HEK293T (cell line): ENCODE data around the gene TAL1.

Source experiments
- CTCF ChIA-PET: fragments of 350-600 bp; formaldehyde crosslinking; extraction: SDS; loops from one replicate; lab custom pipeline; 2021; ENCODE audit warnings: antibody characterized with exemption, inconsistent platforms; lab: Yijun Ruan, JAX
- POLR2A ChIA-PET: fragments of 350-600 bp; formaldehyde crosslinking; extraction: SDS; loops from one replicate; lab custom pipeline; 2020; ENCODE audit warnings: antibody characterized with exemption, inconsistent platforms; lab: Yijun Ruan, JAX
- DNase-seq: peaks from one replicate; pipeline ENCODE4 v3.0.0; 2012; ENCODE audit warnings: mixed read lengths; ENCODE audit errors: extremely low spot score
- ARNT ChIP-seq: fragments of 450-650 bp; IDR thresholded peaks from 2 replicates; pipeline ENCODE4 v1.6.1; 2017; ENCODE audit warnings: mild to moderate bottlenecking
- BHLHE40 ChIP-seq: fragments of 450-650 bp; IDR thresholded peaks from 2 replicates; pipeline ENCODE4 v1.6.1; 2016; ENCODE audit warnings: mild to moderate bottlenecking, moderate library complexity, borderline replicate concordance
- CTBP1 ChIP-seq: fragments of 450-650 bp; IDR thresholded peaks from 2 replicates; pipeline ENCODE4 v1.6.1; 2016; ENCODE audit warnings: borderline replicate concordance
- ELF4 ChIP-seq: fragments of 450-650 bp; IDR thresholded peaks from 2 replicates; pipeline ENCODE4 v1.6.1; 2017; ENCODE audit warnings: antibody characterized with exemption
- FOXA1 ChIP-seq: fragments of 450-650 bp; IDR thresholded peaks from 2 replicates; pipeline ENCODE4 v1.6.1; 2016; ENCODE audit warnings: mild to moderate bottlenecking
- FOXK2 ChIP-seq: fragments of 450-650 bp; IDR thresholded peaks from 2 replicates; pipeline ENCODE4 v1.6.1; 2016; ENCODE audit warnings: mild to moderate bottlenecking
- FOXM1 ChIP-seq: fragments of 450-650 bp; IDR thresholded peaks from 2 replicates; pipeline ENCODE4 v1.6.1; 2017; ENCODE audit warnings: mild to moderate bottlenecking, borderline replicate concordance
- HDGF ChIP-seq: fragments of 450-650 bp; IDR thresholded peaks from 2 replicates; pipeline ENCODE4 v1.6.1; 2017; ENCODE audit warnings: antibody characterized with exemption, borderline replicate concordance
- L3MBTL2 ChIP-seq: fragments of 450-650 bp; conservative IDR thresholded peaks from 2 replicates; pipeline ENCODE4 v1.6.1; 2016; ENCODE audit warnings: mild to moderate bottlenecking
- LEF1 ChIP-seq: fragments of 450-650 bp; IDR thresholded peaks from 2 replicates; pipeline ENCODE4 v1.6.1; 2017; ENCODE audit warnings: mild to moderate bottlenecking, borderline replicate concordance
- NFRKB ChIP-seq: fragments of 450-650 bp; IDR thresholded peaks from 2 replicates; pipeline ENCODE4 v1.6.1; 2016; ENCODE audit warnings: mild to moderate bottlenecking, moderate library complexity
- PKNOX1 ChIP-seq: fragments of 450-650 bp; IDR thresholded peaks from 2 replicates; pipeline ENCODE4 v1.6.1; 2016
- SP1 ChIP-seq: fragments of 450-650 bp; IDR thresholded peaks from 2 replicates; pipeline ENCODE4 v1.6.1; 2017
- SUZ12 ChIP-seq: fragments of 450-650 bp; IDR thresholded peaks from 2 replicates; pipeline ENCODE4 v1.6.1; 2016; ENCODE audit warnings: mild to moderate bottlenecking
- TARDBP ChIP-seq: fragments of 450-650 bp; IDR thresholded peaks from 2 replicates; pipeline ENCODE4 v1.6.1; 2016
- ZNF384 ChIP-seq: fragments of 450-650 bp; IDR thresholded peaks from 2 replicates; pipeline ENCODE4 v1.6.1; 2016

Gene TAL1

GRCh38 chr1:47186267-47187185 is 45.5 kb downstream of the TAL1 start:
- ChIA-PET POLR2A (interaction anchor here (2.0 kb wide), 1 partner anchor 8 kb away, joined by 13 read pairs; no protein-coding TSS in a partner anchor), CTCF (interaction anchor here (1.2 kb wide), 1 partner anchor 11 kb away, joined by 3 read pairs; no protein-coding TSS in a partner anchor)
- DNase-seq: no peak
- TF ChIP-seq TARDBP: no peak
- TF ChIP-seq NFRKB: no peak
- no peak for TF ChIP-seq ARNT
- no peak for TF ChIP-seq HDGF
- TF ChIP-seq FOXM1: no peak
- no peak for TF ChIP-seq SUZ12

GRCh38 chr1:47184822-47185677 is 47.0 kb downstream of the TAL1 start:
- POLR2A ChIA-PET: no interaction called here
- no peak for DNase-seq
- CTCF ChIA-PET: interaction anchor here (0.6 to 1.0 kb wide), 2 partner anchors 10 to 846 kb away, joined by 4 read pairs; no protein-coding TSS in a partner anchor
- TF ChIP-seq FOXK2 (no peak), L3MBTL2 (no peak), SP1 (no peak), PKNOX1 (no peak), HDGF (no peak), ARNT (no peak), ZNF384 (no peak), FOXA1 (no peak), LEF1 (no peak), FOXM1 (no peak)

- no peak for DNase-seq
- CTCF ChIA-PET: interaction anchor here (0.6 to 1.0 kb wide), 3 partner anchors 10 to 847 kb away, joined by 3 to 4 read pairs (median 4); no protein-coding TSS in a partner anchor
- POLR2A ChIA-PET: no interaction called here
- no peak for TF ChIP-seq ZNF384
- TF ChIP-seq BHLHE40: no peak
- no peak for TF ChIP-seq SP1
These were observed 47.8 kb downstream of the TAL1 start for GRCh38 chr1:47184090-47184821.

- TF ChIP-seq FOXA1 (no peak), FOXM1 (no peak), L3MBTL2 (no peak), TARDBP (no peak), ELF4 (no peak), CTBP1 (no peak), LEF1 (no peak), SP1 (no peak), ARNT (no peak), SUZ12 (no peak)
- POLR2A ChIA-PET: no interaction called here
- no peak for DNase-seq
- CTCF ChIA-PET: interaction anchor here (0.9 to 1.0 kb wide), 2 partner anchors 9 to 11 kb away, joined by 3 to 4 read pairs; no protein-coding TSS in a partner anchor
These were observed 48.5 kb downstream of the TAL1 start for GRCh38 chr1:47183308-47184089.

DNA sequence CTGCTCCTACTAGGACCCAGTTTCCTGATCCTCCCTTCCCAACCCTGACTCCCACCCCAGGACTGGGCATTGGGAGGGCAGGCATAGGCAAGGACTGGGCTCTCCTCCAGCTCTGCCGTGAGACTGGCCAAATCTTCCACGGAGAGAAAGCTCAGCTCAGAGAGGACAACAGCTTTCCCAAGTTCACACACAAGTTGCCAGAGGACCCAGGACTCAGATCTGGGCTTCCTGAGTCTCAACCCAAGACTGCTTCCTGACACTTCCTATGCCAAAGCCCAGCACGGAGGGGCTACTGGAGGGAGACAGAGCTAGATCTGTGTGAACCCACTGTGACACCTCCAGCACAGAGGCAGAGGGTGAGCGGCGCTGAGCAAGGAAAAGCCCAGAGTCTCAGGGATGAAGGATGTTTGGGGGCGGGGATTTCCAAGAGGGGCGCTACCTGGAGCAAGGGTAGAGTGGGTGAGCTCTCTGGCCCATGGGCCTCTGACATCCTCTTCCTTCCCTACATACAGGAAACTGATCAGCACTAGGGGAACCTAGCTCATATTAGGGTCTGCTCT is 49.3 kb downstream of the TAL1 start:
- DNase-seq: no peak
- ChIA-PET POLR2A (no interaction called here), CTCF (no interaction called here)
- TF ChIP-seq BHLHE40: no peak
- TF ChIP-seq LEF1: no peak
- TF ChIP-seq SUZ12: no peak
- TF ChIP-seq ZNF384: no peak
- no peak for TF ChIP-seq FOXA1
- TF ChIP-seq SP1: no peak
- no peak for TF ChIP-seq FOXM1
- TF ChIP-seq NFRKB: no peak
- no peak for TF ChIP-seq ELF4
- no peak for TF ChIP-seq L3MBTL2
- TF ChIP-seq TARDBP: no peak
- no peak for TF ChIP-seq HDGF
- no peak for TF ChIP-seq PKNOX1
- no peak for TF ChIP-seq ARNT
- no peak for TF ChIP-seq FOXK2
- no peak for TF ChIP-seq CTBP1
